Stimulated activated CD4-positive, alpha-beta T cell treated with anti-CD3 and anti-CD28 coated beads, Interleukin-12 subunit alpha, Interleukin-12 subunit beta, amount 100 ng/mL, for 24 hours (primary cell): ENCODE data around the gene APLP2.
"Not testable (repeated sequence)": the region's sequence is repeated elsewhere in the genome, so short reads cannot be mapped to it uniquely, and the experiment has no call there.

Source experiments
- DNase-seq, 2 experiments: peaks; one replicate each; pipeline ENCODE4 v3.0.0-alpha.2; 2020; ENCODE audit warnings: low read depth in 2 of 2

APLP2 gene

GRCh38 chr11:130170345-130170744 lies 100.7 kb downstream of the APLP2 start:
- no peak for DNase-seq

- DNase-seq = no peak
These were observed 101.8 kb downstream of the APLP2 start for GRCh38 chr11:130171534-130171933.

GRCh38 chr11:130172001-130172400 lies 102.3 kb downstream of the APLP2 start:
- not testable (repeated sequence) for DNase-seq

GRCh38 chr11:130174642-130175041 lies 104.9 kb downstream of the APLP2 start:
- DNase-seq = no peak

GRCh38 chr11:130175898-130176297 lies 106.2 kb downstream of the APLP2 start:
- no peak for DNase-seq

- no peak for DNase-seq
These were observed 108.1 kb downstream of the APLP2 start for GRCh38 chr11:130177782-130178181.

DNA sequence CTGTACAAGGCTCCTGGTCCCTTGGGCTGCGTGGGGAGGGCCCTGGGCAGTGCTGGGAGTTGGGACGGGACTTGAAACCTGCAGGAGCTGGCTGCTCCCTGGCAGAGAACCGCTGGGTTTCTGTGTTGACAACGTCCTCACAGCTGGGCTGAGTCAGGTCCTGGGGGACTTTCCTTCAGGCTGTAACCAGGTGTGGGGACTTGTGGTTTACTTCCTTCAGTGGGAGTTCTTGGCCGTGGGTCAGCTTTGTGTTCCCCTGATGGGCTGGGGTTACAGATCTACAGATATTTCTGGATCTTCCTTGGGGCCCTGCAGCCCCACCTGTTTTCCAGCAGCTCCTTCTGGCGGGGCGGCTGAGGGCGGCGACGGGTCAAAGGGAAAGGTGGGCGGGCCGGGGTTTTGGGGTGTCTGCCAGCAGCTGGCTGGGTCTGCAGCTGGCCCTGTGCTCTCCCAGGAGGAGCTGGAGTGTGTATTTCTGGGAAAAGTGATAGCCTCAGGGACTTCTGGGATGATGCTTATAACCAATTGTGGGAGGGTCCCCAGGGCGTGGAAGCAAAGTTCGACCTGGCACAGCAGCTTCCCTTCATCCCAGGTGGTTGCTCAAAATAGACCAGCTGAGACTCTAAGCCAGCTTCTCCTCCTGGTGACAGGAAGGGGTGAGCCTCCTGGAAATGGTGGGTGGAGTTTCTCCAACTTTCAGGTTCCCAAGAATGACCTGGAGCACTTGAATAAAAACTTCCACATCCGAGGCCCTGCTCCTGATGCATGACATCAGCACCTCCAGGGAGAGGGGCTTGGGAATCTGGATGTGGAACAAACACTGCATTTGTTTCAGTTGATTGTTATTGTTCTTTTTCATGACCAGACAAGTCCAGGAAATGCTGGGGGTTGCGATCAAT lies 109.0 kb downstream of the APLP2 start:
- DNase-seq = no peak

DNA sequence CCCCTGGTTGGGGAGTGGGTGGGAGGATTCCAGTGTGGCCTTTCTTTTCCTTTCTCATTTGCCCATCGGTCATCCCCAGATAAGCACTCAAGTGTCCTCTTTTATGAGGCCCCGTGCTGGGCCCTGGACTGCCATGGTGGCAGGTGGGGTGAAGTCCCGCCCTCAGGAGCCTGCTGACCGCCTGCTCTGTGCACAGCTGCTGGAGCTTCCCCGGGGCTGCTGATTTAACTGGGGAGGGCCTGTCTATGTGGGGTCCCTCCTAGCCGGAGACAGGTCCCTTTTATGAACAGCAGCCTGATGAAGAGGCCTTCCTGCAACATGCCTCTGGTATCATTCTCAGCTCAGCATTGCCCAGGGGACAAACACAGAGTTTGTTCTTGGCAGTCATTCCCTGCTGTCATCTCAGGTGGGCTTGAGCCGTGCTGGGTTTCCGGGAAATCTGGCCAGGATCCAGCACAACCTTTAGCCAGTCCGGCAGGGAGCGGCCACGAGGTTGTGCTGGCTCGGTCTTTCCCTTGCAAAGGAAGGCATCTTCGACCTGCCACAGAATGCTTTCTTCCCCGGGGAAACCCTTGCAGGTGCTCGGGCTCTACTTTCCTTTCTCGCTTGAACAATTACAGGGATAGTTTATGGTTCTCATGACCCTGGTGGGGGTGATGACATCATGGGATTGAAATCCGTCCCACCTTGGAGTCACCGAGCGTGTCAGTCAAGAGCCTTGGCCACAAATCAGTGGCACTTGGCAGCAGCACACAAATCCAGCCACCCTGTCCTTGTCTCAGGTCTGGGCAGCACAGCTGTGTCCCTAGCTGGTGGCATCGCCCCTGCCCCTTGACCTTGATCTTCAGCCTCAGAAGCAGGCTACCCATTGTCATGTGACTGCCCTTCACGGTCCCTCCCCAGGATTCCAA lies 110.0 kb downstream of the APLP2 start:
- DNase-seq = no peak

DNA sequence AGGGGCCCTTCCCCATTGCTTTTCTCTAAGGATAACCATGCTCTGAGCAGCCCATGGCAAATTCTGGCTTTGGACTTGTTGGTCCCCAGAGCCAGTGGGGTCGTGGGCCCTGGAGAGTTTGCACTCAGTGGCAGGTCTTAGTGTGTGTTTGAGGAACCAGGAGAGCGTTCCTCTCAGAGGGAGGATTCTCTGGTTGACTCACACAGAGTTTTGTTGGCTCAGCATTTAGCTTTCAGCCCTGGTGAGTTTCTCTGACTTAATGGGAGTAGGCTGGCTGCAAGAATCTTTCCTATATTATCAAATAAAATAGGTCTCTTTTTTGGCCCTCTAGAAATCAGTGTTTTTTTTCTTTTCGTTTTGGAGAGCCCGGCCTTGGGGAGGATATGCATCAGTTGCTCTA lies 110.8 kb downstream of the APLP2 start:
- DNase-seq = no peak

DNA sequence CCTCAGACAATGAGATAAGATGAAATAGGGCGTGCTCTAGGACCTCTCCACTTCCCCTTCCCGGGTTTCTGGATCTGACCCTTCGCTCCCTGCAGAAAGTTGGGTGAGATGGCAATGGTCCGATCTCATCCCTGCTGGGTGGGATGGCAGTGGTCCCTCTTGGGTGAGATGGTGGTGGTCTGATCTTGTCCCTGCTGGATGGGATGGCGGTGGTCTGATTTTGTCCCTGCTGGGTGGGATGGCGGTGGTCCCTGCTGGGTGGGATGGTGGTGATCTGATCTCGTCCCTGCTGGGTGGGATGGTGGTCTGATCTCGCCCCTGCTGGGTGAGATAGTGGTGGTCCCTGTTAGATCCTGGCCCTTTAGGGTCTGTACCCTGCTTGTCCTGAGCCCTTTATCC lies 111.2 kb downstream of the APLP2 start:
- no peak for DNase-seq

GRCh38 chr11:130181295-130182272 lies 111.9 kb downstream of the APLP2 start:
- DNase-seq = no peak

- DNase-seq = no peak
These were observed 114.3 kb downstream of the APLP2 start for GRCh38 chr11:130183878-130184610.

DNA sequence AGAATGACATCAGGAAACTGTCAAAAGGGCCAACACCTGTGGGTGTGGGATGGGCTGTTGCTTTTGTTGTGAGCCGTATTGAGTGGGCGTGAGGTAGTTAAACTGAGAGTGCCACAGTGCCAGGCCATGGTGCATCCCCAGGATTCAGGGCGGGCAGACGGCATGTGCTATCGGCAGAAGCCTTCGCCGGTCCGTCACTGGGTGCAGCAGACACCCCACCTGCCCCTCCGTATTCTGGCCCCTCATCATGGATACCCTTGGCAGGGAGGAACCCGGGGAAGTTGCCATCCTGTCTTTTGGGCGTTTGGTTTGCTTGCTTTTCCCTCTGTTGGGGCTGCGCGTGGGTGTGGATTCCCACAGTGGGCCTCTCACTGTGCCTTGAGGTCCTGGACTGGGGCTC lies 117.4 kb downstream of the APLP2 start:
- DNase-seq = no peak

- no peak for DNase-seq
These were observed 118.4 kb downstream of the APLP2 start for GRCh38 chr11:130188047-130188446.

DNA sequence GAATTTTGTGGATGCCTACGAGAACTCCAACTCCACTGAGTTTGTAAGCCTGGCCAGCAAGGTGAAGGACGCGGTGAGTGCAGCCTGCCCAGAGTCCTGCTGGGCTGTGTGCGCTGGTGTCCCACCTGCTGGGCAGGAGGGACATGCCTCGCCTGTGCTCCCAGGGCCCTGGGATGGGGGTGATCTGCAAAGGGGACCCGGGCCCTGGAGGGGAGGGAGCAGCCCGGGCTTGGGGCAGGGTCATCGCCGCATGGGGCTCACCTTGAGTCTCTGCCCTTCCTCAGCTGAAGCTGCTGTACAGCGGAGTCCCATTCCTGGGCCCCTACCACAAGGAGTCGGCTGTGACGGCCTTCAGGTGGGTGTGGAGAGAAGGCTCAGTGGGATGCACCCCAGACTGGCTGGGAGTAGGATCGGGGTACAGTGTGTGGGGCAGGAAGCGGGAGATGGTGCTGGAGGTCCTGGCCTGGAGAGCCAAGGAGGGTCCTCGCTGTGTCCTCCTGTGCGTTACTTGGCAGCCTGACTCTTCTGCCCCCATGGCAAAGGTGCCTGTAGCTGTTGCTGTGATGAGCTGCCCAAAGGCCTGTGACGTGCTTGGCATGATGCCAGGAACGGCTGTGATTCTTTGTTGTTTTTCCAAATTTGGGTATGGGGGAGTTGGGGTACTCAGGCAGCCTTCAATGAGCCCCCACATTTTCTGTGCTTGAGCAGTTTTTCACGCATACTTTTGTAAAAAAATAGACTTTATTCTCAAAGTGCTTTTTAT lies 119.1 kb downstream of the APLP2 start:
- DNase-seq = no peak

DNA sequence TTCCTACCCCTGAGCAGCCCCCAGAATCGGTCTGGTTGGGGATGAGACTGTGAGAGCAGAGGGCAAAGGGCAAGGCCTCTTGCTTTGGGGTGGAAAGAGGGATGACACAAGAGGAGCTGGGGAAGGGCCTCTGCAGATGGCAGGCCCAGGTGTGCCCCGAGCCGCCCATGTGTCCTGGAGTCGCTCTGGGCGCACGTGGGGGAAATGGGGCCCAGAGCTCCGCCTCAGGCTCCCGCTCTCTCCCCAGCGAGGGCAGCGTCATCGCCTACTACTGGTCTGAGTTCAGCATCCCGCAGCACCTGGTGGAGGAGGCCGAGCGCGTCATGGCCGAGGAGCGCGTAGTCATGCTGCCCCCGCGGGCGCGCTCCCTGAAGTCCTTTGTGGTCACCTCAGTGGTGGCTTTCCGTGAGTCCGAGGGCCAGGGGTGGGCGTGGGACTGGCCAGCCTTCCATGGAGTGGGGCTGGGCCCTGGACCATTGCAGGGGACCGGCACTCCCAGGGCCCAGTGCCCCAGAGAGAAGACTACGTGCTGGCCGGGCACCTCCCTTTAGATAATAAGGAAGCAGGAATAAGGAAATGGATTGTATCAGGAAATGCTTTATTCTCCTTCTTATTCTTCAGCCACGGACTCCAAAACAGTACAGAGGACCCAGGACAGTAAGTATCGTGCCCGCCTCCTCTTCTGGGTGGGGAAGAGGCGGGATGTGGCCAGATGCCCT lies 120.0 kb downstream of the APLP2 start:
- DNase-seq = no peak

- no peak for DNase-seq
These were observed 120.7 kb downstream of the APLP2 start for GRCh38 chr11:130190371-130190881.

DNA sequence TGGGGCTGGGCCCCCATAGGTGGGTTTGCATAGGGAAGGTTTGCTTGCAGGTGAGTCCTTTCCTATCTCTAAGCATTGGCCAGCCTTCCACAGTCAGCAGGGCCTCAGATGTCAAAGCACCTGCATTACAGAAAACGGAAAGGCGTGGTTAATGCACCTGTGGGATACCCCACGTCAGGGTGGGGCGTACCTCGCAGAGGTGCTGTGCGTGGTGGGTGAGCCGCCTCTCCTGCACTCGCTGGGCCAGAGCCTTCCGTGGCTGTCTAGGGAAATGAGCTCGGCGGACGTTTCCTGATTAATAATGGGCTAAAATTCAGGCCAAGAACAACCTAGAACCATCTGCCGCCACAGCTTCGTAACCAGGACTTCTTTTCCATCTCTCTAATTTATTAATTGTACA lies 122.2 kb downstream of the APLP2 start:
- DNase-seq = no peak

DNA sequence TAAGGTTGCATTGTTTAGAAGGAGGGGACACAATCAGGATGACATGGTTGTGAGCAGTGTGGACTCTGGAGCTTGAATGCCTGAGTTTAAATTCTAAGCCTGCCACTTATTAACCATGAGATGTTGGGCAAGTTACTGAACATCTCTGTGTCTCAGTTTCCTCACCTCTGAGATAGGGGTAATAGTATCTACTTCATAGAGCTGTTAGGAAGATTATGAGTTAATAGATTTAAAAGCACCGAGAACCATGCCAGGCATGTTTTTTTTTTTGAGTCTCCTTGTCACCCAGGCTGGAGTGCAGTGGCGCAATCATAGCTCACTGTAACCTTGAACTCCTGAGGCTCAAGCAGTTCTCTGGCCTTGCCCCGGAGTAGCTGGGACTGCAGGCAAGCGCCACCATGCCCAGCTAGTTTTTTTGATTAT lies 123.2 kb downstream of the APLP2 start:
- no peak for DNase-seq
